ENCODE data around the gene KMT2A. TPM values are rescaled to one million over a fixed set of nuclear protein-coding genes. Genes with fewer than 3 reads are reported as not detected.

The KMT2A gene
- total RNA-seq, 2 donors from 2014 or later, result 62.6 to 209 TPM

GRCh38 chr11:118410055-118410745 is 26.1 kb upstream of the KMT2A start:
- intact Hi-C loops (cut with DNase I), result no loop called here
- no peaks in the 10 kb centered on the region for H3K9me3 ChIP-seq
- DNase-seq (no peak), ATAC-seq (no peak)
- no peaks in the 10 kb centered on the region for H3K27me3 ChIP-seq
- no peaks in the 10 kb centered on the region for H3K4me1 ChIP-seq
- H3K27ac ChIP-seq, result no peak overlapping the region
- TF ChIP-seq CTCF (IDR thresholded peaks at IDR 0.05) (no peak), POLR2A (IDR thresholded peaks at IDR 0.05) (no peak)
- H3K4me3 ChIP-seq, result no peak overlapping the region
- peaks cover 0 to 8% of the 10 kb centered on the region in 2 donors for H3K36me3 ChIP-seq (replicated peaks in 1 of 2; ENCODE audit: insufficient read depth in 1 of 2, low read depth in 2 of 2)
- 56 to 61% methylated on average over 7 of the region's 7 CpGs for WGBS, 2 donors

GRCh38 chr11:118411530-118411929 is 24.8 kb upstream of the KMT2A start:
- intact Hi-C loops (cut with DNase I), result no loop called here
- TF ChIP-seq CTCF (IDR thresholded peaks at IDR 0.05) (no peak), POLR2A (IDR thresholded peaks at IDR 0.05) (no peak)

GRCh38 chr11:118412921-118413320 is 23.4 kb upstream of the KMT2A start:
- no peak for ATAC-seq

More at GRCh38 chr11:118411530-118411929, 24.8 kb upstream of the KMT2A start:
- ATAC-seq (no peak), DNase-seq (no peak)
- no peak overlapping the region for H3K4me3 ChIP-seq
- WGBS, 2 donors, result 87 to 98% methylated on average over 4 of the region's 4 CpGs
- H3K4me1 ChIP-seq, result no peaks in the 10 kb centered on the region
- no peaks in the 10 kb centered on the region for H3K27me3 ChIP-seq
- no peak overlapping the region for H3K27ac ChIP-seq
- H3K36me3 ChIP-seq (replicated peaks in 1 of 2; ENCODE audit: insufficient read depth in 1 of 2, low read depth in 2 of 2), result peaks cover 0 to 8% of the 10 kb centered on the region in 2 donors
- no peaks in the 10 kb centered on the region for H3K9me3 ChIP-seq

GRCh38 chr11:118415062-118415738 is 21.1 kb upstream of the KMT2A start:
- peaks cover 8% of the 10 kb centered on the region for H3K4me1 ChIP-seq
- H3K27me3 ChIP-seq, result no peaks in the 10 kb centered on the region
- no peak overlapping the region for H3K4me3 ChIP-seq
- no peaks in the 10 kb centered on the region for H3K9me3 ChIP-seq
- no peak overlapping the region for H3K27ac ChIP-seq
- DNase-seq (no peak), ATAC-seq (no peak)
- WGBS, 2 donors, result 56 to 85% methylated on average over 8 of the region's 8 CpGs
- H3K36me3 ChIP-seq (replicated peaks in 1 of 2; ENCODE audit: insufficient read depth in 1 of 2, low read depth in 2 of 2), result no peaks in the 10 kb centered on the region
- TF ChIP-seq POLR2A (IDR thresholded peaks at IDR 0.05), result no peak
- no peak for TF ChIP-seq CTCF (IDR thresholded peaks at IDR 0.05)
- intact Hi-C loops (cut with DNase I), result no loop called here

More at GRCh38 chr11:118412921-118413320, 23.4 kb upstream of the KMT2A start:
- H3K27ac ChIP-seq, result no peak overlapping the region
- no peak for DNase-seq
- no peak overlapping the region for H3K4me3 ChIP-seq
- intact Hi-C loops (cut with DNase I), result no loop called here
- peaks cover 0 to 8% of the 10 kb centered on the region in 2 donors for H3K36me3 ChIP-seq (replicated peaks in 1 of 2; ENCODE audit: insufficient read depth in 1 of 2, low read depth in 2 of 2)
- TF ChIP-seq POLR2A (IDR thresholded peaks at IDR 0.05) (no peak), CTCF (IDR thresholded peaks at IDR 0.05) (no peak)
- H3K27me3 ChIP-seq, result no peaks in the 10 kb centered on the region
- no peaks in the 10 kb centered on the region for H3K9me3 ChIP-seq
- no peaks in the 10 kb centered on the region for H3K4me1 ChIP-seq
- WGBS, 2 donors, result 73 to 88% methylated on average over 1 of the region's 1 CpG
